Measurements from ENCODE around the gene SECISBP2L. TPM values are rescaled to one million over a fixed set of nuclear protein-coding genes. Genes with fewer than 3 reads are reported as not detected.

SECISBP2L gene
- total and polyA plus RNA-seq, 2 of the 4 experiments (the other 2 are of a cell fraction) = 13.1 to 34.1 TPM

- in situ Hi-C loops (cut with MboI; ENCODE audit: low sequenced_read_pairs) (no loop called here), dilution Hi-C loops (cut with HindIII; ENCODE audit: low sequenced_read_pairs, unreplicated experiment) (no loop called here), intact Hi-C loops (cut with micrococcal nuclease) (no loop called here)
- Histone ChIP-seq H3K4me1 (ENCODE audit: control insufficient read depth, insufficient read depth, low read length) (no peaks in the 10 kb centered on the region), H2AK9ac (replicated peaks; ENCODE audit: low read depth, low read length, poor library complexity) (no peak overlapping the region), H3K9me1 (ENCODE audit: insufficient read depth, low read length) (no peaks in the 10 kb centered on the region), H3K36me3 (ENCODE audit: control insufficient read depth, insufficient read depth, low read length) (no peaks in the 10 kb centered on the region), H3K79me1 (ENCODE audit: low read depth in 1 of 2, low read length in 2 of 2) (no peaks in the 10 kb centered on the region), H3K56ac (ENCODE audit: extremely low read depth, insufficient read depth, low read length) (no peak overlapping the region), H2AK5ac (ENCODE audit: low read depth, low read length) (no peak overlapping the region), H3K27me3 (ENCODE audit: control insufficient read depth, insufficient read depth, low read length) (no peaks in the 10 kb centered on the region), H3K23ac (ENCODE audit: low read depth, low read length) (no peak overlapping the region), H2BK5ac (ENCODE audit: low read depth, low read length, poor library complexity, severe bottlenecking) (no peak overlapping the region), H3K27ac (ENCODE audit: insufficient read depth, low read length) (no peak overlapping the region), H3K4me2 (ENCODE audit: low read depth, low read length) (no peak overlapping the region), H3K4ac (ENCODE audit: low read depth, low read length) (no peak overlapping the region), H4K20me1 (ENCODE audit: insufficient read depth, low read length) (no peaks in the 10 kb centered on the region), H2BK20ac (ENCODE audit: low read depth, low read length) (no peak overlapping the region), H3K4me3 (ENCODE audit: insufficient read depth, low read depth, low read length) (no peak overlapping the region), H2AFZ (replicated peaks; ENCODE audit: low read length, poor library complexity) (no peak overlapping the region), H3K9me3 (ENCODE audit: control insufficient read depth, insufficient read depth, low read length) (no peaks in the 10 kb centered on the region), H2BK15ac (ENCODE audit: low read depth, low read length) (no peak overlapping the region), H4K8ac (ENCODE audit: low read depth in 2 of 2, low read length in 2 of 2) (no peak overlapping the region), H4K5ac (ENCODE audit: low read depth, low read length) (no peak overlapping the region), H2BK120ac (ENCODE audit: low read depth, low read length) (no peak overlapping the region), H3K9ac (ENCODE audit: low read depth, low read length) (no peak overlapping the region), H3K14ac (replicated peaks; ENCODE audit: low read depth, low read length) (no peak overlapping the region), H3K18ac (ENCODE audit: low read depth, low read length) (no peak overlapping the region), H4K91ac (ENCODE audit: insufficient read depth, low read depth, low read length) (no peak overlapping the region)
- no peak for DNase-seq
- TF ChIP-seq RFX5 (IDR thresholded peaks at IDR 0.05; ENCODE audit: low read depth, low read length) = no peak
- POLR2A ChIA-PET (ENCODE audit: unreplicated experiment) = no interaction called here
- CTCF ChIA-PET = no interaction called here
- no peak for ATAC-seq (ENCODE audit: low read depth)
- 83% methylated on average over 1 of the region's 4 CpGs; no CpG with 5 or more reads in 1 of the 2 experiments for WGBS, 2 experiments (ENCODE audit: extremely low coverage in 2 of 2, insufficient read length in 1 of 2)
- BruUV-seq (replicated peaks) = no TSS peak
Observed at GRCh38 chr15:49052662-49053061, 6.4 kb upstream of the SECISBP2L start.
